Ishikawa (cell line): ENCODE results near the gene SLC25A48.

Experiments used
- CEBPB ChIP-seq: IDR thresholded peaks from 2 replicates; pipeline ENCODE4 v1.6.1; 2012
- CREB1 ChIP-seq: IDR thresholded peaks from 2 replicates; pipeline ENCODE4 v1.6.1; 2012; ENCODE audit warnings: low read depth
- EGR1 ChIP-seq: IDR thresholded peaks from 2 replicates; pipeline ENCODE4 v1.6.1; 2012
- EP300 ChIP-seq: IDR thresholded peaks from 2 replicates; pipeline ENCODE4 v1.6.1; 2012; ENCODE audit warnings: borderline replicate concordance
- FOXM1 ChIP-seq: IDR thresholded peaks from 2 replicates; pipeline ENCODE4 v1.6.1; 2012; ENCODE audit warnings: low read depth, borderline replicate concordance
- NFIC ChIP-seq: IDR thresholded peaks from 2 replicates; pipeline ENCODE4 v1.6.1; 2012
- RAD21 ChIP-seq: IDR thresholded peaks from 2 replicates; pipeline ENCODE4 v1.6.1; 2012; ENCODE audit warnings: low read depth
- TAF1 ChIP-seq: IDR thresholded peaks from 2 replicates; pipeline ENCODE4 v1.6.1; 2012; ENCODE audit warnings: low read depth, mild to moderate bottlenecking
- TCF12 ChIP-seq: IDR thresholded peaks from 2 replicates; pipeline ENCODE4 v1.6.1; 2012; ENCODE audit warnings: low read depth
- TEAD4 ChIP-seq: IDR thresholded peaks from 2 replicates; pipeline ENCODE4 v1.6.1; 2012
- YY1 ChIP-seq: IDR thresholded peaks from 2 replicates; pipeline ENCODE4 v1.6.1; 2012; ENCODE audit warnings: low read depth
- ZBTB7A ChIP-seq: IDR thresholded peaks from 2 replicates; pipeline ENCODE4 v1.6.1; 2012; ENCODE audit warnings: low read depth
- TF ChIP-seq, protein P1 (sequence below): IDR thresholded peaks from 2 replicates; pipeline ENCODE4 v1.6.1; 2012
- TF ChIP-seq, protein P2 (sequence below): IDR thresholded peaks from 2 replicates; pipeline ENCODE4 v1.6.1; 2012
- TF ChIP-seq, protein P3 (sequence below): IDR thresholded peaks from 2 replicates; pipeline ENCODE4 v1.6.1; 2012; ENCODE audit warnings: low read depth, mild to moderate bottlenecking

Gene SLC25A48

GRCh38 chr5:135900276-135900675 lies 65.8 kb downstream of the SLC25A48 start:
- TF ChIP-seq, protein P1, sequence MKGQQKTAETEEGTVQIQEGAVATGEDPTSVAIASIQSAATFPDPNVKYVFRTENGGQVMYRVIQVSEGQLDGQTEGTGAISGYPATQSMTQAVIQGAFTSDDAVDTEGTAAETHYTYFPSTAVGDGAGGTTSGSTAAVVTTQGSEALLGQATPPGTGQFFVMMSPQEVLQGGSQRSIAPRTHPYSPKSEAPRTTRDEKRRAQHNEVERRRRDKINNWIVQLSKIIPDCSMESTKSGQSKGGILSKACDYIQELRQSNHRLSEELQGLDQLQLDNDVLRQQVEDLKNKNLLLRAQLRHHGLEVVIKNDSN = no peak
- TF ChIP-seq TCF12 (no peak), TEAD4 (no peak), FOXM1 (no peak), CREB1 (no peak), EP300 (no peak), TAF1 (no peak), EGR1 (no peak), CEBPB (no peak), ZBTB7A (no peak), YY1 (no peak)
- TF ChIP-seq, protein P2, sequence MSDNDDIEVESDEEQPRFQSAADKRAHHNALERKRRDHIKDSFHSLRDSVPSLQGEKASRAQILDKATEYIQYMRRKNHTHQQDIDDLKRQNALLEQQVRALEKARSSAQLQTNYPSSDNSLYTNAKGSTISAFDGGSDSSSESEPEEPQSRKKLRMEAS = no peak
- TF ChIP-seq, protein P3, sequence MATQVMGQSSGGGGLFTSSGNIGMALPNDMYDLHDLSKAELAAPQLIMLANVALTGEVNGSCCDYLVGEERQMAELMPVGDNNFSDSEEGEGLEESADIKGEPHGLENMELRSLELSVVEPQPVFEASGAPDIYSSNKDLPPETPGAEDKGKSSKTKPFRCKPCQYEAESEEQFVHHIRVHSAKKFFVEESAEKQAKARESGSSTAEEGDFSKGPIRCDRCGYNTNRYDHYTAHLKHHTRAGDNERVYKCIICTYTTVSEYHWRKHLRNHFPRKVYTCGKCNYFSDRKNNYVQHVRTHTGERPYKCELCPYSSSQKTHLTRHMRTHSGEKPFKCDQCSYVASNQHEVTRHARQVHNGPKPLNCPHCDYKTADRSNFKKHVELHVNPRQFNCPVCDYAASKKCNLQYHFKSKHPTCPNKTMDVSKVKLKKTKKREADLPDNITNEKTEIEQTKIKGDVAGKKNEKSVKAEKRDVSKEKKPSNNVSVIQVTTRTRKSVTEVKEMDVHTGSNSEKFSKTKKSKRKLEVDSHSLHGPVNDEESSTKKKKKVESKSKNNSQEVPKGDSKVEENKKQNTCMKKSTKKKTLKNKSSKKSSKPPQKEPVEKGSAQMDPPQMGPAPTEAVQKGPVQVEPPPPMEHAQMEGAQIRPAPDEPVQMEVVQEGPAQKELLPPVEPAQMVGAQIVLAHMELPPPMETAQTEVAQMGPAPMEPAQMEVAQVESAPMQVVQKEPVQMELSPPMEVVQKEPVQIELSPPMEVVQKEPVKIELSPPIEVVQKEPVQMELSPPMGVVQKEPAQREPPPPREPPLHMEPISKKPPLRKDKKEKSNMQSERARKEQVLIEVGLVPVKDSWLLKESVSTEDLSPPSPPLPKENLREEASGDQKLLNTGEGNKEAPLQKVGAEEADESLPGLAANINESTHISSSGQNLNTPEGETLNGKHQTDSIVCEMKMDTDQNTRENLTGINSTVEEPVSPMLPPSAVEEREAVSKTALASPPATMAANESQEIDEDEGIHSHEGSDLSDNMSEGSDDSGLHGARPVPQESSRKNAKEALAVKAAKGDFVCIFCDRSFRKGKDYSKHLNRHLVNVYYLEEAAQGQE = no peak

- TF ChIP-seq RAD21 = no peak
- no peak for TF ChIP-seq EP300
- TF ChIP-seq, protein P1 = no peak
- TF ChIP-seq YY1 = no peak
- TF ChIP-seq, protein P2 = no peak
- TF ChIP-seq FOXM1 = no peak
- TF ChIP-seq EGR1 = no peak
- TF ChIP-seq, protein P3 = no peak
- no peak for TF ChIP-seq ZBTB7A
- no peak for TF ChIP-seq CREB1
- no peak for TF ChIP-seq TAF1
- no peak for TF ChIP-seq TEAD4
Measured at GRCh38 chr5:135901633-135902032, 67.2 kb downstream of the SLC25A48 start.

GRCh38 chr5:135905144-135905543 lies 70.7 kb downstream of the SLC25A48 start:
- TF ChIP-seq CREB1 (no peak), NFIC (no peak), TEAD4 (no peak), FOXM1 (no peak), TCF12 (no peak), EGR1 (no peak), TAF1 (no peak), YY1 (no peak), CEBPB (no peak), EP300 (no peak), ZBTB7A (no peak), RAD21 (no peak)
- TF ChIP-seq, protein P2 = no peak
- TF ChIP-seq, protein P1 = no peak
- TF ChIP-seq, protein P3 = no peak
